ENCODE measurements around the gene BBS9. TPM values are rescaled to one million over a fixed set of nuclear protein-coding genes. Genes with fewer than 3 reads are reported as not detected.

BBS9 gene
- total and polyA plus RNA-seq, 5 experiments from 2014 or later, result 11.2 to 31.8 (median 12.7) TPM

DNA sequence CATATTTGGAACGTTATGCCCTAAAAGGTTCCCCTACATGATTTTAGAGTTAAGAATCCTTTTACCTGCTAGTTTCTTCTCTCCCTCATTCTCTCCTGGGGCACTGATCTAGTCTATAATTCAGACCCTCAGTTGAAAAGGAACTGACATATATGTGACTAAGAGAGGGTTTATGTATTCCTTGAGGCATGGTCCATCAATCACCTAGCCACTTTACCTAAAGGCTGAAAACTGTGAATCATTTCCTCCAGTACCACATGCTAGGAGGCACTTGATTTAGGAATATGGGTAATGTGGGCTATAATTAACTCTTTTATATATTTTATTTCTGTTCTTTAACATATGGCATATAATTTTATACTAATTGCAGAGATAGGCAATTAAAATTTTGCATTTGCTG, 303.5 kb downstream of the BBS9 start:
- H3K36me3 Mint-ChIP-seq, result peaks cover 0 to 16% (median 0%) of the 10 kb centered on the region in 3 donors
- POLR2A ChIA-PET, result no interaction called here
- H3K4me3 Mint-ChIP-seq, result no peak overlapping the region
- H3K27me3 Mint-ChIP-seq, result no peaks in the 10 kb centered on the region
- no peaks in the 10 kb centered on the region for H3K9me3 Mint-ChIP-seq
- ATAC-seq, result no peak
- no peak overlapping the region for H3K27ac Mint-ChIP-seq
- H3K4me1 Mint-ChIP-seq, result no peaks in the 10 kb centered on the region
- DNase-seq, result no peak

DNA sequence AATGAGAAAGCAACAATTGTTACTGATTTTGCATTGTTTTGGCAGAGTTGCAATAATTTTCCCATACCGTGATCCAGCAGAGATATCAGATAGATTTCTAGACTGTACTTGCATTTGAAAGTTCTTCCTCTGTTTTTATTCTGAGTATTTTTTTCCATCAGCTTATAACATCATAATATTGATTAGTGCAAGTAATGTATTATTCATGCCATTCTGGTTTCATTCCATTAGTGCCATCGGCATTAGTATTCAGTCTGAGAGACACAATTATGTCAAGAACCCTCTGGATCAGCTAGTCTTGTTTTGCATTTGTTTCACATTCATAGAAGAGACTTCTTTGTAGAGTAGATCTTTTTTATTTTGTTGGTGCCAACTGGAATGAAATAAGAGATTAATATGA, 304.0 kb downstream of the BBS9 start:
- DNase-seq (no peak), ATAC-seq (no peak)
- H3K27me3 Mint-ChIP-seq, result no peaks in the 10 kb centered on the region
- H3K4me1 Mint-ChIP-seq, result no peaks in the 10 kb centered on the region
- POLR2A ChIA-PET, result no interaction called here
- peaks cover 0 to 16% (median 0%) of the 10 kb centered on the region in 3 donors for H3K36me3 Mint-ChIP-seq
- no peak overlapping the region for H3K4me3 Mint-ChIP-seq
- H3K27ac Mint-ChIP-seq, result no peak overlapping the region
- no peaks in the 10 kb centered on the region for H3K9me3 Mint-ChIP-seq

DNA sequence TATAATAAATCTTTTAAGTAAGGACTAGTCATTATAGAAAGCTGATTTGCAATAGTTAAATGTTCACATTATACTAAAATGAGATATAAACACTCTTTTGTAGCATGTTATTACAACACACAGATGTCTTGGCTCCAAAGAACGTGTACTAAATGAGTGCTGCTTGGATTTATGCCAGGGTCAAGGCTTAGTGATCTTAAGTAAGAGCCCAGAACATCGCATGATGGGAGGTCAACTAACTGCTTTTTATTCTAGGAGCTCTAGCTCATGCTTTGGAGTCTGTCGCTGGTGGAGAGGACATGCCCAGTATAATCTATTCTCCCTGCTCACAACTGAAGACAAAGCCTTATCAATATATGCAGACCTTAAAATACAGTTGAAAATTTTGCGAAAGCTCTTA, 315.1 kb downstream of the BBS9 start:
- Mint-ChIP-seq H3K9me3 (peaks cover 0 to 1% (median 0%) of the 10 kb centered on the region in 9 donors), H3K4me1 (peaks cover 9 to 25% (median 16%) of the 10 kb centered on the region in 4 donors), H3K36me3 (peaks cover 0 to 2% (median 0%) of the 10 kb centered on the region in 3 donors), H3K4me3 (no peak overlapping the region), H3K27me3 (no peaks in the 10 kb centered on the region), H3K27ac (no peak overlapping the region)
- POLR2A ChIA-PET, result no interaction called here
- ATAC-seq (no peak), DNase-seq (no peak)

DNA sequence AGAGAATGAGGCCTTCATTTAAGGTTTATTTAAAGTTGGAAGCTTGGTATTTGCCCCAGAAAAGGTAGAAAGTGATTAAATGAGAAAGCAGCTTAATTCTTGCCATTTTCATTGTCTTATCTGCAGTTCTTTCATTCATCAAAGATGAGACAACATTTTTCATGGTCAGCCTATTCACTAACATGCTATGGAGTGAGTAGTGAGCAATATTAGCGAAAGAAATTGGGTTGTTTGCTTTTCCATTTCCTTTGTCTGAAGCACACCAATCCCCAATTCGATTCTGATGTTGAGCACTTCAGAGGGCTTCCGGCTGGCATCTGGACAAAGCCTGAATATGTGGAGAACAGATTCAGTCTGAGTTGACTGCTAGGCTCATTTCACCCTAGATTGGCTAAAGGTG, 317.2 kb downstream of the BBS9 start:
- ATAC-seq, result no peak
- H3K27me3 Mint-ChIP-seq, result no peaks in the 10 kb centered on the region
- no peak overlapping the region for H3K4me3 Mint-ChIP-seq
- POLR2A ChIA-PET, result no interaction called here
- DNase-seq, result no peak
- H3K36me3 Mint-ChIP-seq, result peaks cover 0 to 10% (median 9%) of the 10 kb centered on the region in 3 donors
- H3K27ac Mint-ChIP-seq, result peak overlapping the region in 1 of 10 donors; percentile 22
- H3K4me1 Mint-ChIP-seq, result peaks cover 14 to 32% (median 20%) of the 10 kb centered on the region in 4 donors
- H3K9me3 Mint-ChIP-seq, result peaks cover 0 to 11% (median 0%) of the 10 kb centered on the region in 9 donors

DNA sequence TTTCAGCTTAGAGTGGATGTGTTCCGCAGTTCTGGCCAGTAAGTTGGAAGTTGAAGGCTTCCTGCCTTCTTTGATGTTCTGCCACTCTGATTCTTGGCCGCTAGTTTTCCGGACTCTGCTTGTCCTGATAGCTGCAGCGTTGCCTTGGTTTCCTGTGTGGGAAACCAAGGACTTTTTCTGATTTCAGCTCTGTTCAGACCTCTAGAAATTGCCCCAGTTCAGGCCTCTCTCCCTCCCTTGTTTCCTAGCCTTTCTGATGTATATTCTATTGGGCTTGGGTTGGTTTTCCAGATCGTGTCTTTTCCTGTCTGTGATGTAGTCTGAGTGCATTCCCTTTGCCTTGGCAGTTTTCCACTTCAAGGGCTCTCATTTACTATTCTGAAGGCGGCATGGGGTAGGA, 318.7 kb downstream of the BBS9 start:
- no peak for DNase-seq
- POLR2A ChIA-PET, result no interaction called here
- peaks cover 0 to 11% (median 0%) of the 10 kb centered on the region in 9 donors for H3K9me3 Mint-ChIP-seq
- no peaks in the 10 kb centered on the region for H3K27me3 Mint-ChIP-seq
- H3K4me3 Mint-ChIP-seq, result no peak overlapping the region
- ATAC-seq, result no peak
- peaks cover 14 to 32% (median 20%) of the 10 kb centered on the region in 4 donors for H3K4me1 Mint-ChIP-seq
- peak overlapping the region in 3 of 10 donors; percentile 7 to 42 (median 42) for H3K27ac Mint-ChIP-seq
- peaks cover 3 to 18% (median 14%) of the 10 kb centered on the region in 3 donors for H3K36me3 Mint-ChIP-seq

DNA sequence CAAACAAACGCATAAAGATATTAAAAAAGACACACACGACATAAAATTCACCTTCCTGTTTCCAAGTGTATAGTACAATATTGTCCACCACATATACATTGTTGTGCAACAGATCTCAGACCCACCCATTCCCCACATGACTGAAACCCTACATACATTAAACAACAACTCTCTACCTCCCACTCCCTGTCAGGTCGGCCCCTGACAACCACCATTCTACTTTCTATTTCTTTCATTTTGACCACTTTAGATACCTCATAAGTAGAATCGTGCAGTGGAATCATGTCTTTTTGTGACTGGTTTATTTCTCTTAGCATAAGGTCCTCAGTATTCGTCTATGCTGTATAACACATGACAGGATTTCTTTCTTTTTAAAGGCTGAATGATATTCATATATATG, 320.5 kb downstream of the BBS9 start:
- no peak for DNase-seq
- no peaks in the 10 kb centered on the region for H3K27me3 Mint-ChIP-seq
- H3K36me3 Mint-ChIP-seq, result peaks cover 9 to 30% (median 14%) of the 10 kb centered on the region in 3 donors
- POLR2A ChIA-PET, result no interaction called here
- no peak overlapping the region for H3K4me3 Mint-ChIP-seq
- no peak overlapping the region for H3K27ac Mint-ChIP-seq
- peaks cover 14 to 32% (median 20%) of the 10 kb centered on the region in 4 donors for H3K4me1 Mint-ChIP-seq
- no peak for ATAC-seq
- peaks cover 0 to 11% (median 0%) of the 10 kb centered on the region in 9 donors for H3K9me3 Mint-ChIP-seq

DNA sequence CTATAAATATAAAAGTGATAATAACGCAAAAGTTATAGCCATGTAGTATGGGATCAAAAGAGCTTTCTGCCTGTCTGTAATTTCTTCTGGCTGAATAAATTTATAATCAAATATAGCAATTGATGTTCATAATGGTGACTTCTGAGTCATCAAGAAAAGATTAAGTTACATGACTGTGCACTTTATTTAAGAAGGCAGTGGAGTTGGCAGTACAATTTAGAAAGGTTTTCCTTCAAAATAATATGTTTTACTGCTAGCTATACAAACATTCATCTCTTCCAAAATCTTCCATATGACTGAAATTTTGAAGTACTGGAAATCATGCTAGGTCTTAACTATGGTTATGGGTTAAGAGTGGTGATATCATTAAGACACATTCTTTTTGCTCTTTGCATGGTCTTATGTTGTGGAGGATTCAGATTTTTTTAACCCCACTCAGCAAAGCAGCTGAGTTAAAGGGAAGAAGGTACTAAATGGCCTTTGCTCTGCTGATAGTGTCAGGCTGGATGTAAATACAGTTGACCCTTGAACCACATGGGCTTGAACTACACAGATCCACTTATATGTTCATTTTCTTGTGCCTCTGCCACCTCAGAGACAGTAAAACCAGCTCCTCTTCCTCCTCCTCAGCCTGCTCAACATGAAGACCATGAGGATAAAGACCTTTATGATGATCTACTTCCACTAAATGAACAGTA, 323.6 kb downstream of the BBS9 start:
- ATAC-seq (no peak), DNase-seq (no peak)
- Mint-ChIP-seq H3K9me3 (peaks cover 0 to 11% (median 0%) of the 10 kb centered on the region in 9 donors), H3K27ac (no peak overlapping the region), H3K4me3 (no peak overlapping the region), H3K27me3 (no peaks in the 10 kb centered on the region), H3K36me3 (peaks cover 9 to 33% (median 14%) of the 10 kb centered on the region in 3 donors), H3K4me1 (peaks cover 9 to 19% (median 12%) of the 10 kb centered on the region in 4 donors)
- POLR2A ChIA-PET, result no interaction called here

DNA sequence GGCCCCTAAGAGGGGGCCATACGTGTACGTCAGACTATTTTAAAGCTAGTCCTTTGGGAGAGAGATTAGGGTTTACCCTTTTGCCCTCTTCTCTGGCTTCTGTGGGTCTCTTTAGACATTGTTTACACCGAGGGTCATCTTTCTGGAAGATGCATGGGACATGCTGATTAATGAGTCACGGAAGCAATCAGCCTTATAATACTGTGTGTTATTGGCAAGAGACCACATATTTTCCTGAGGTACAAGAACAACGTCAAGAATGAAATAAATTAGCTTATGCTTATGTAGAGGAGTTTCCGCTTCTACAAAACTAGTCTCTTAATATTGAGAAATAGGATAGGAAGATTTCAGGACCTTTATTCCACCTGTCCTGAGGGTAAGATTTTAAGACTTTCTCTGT, 327.7 kb downstream of the BBS9 start:
- POLR2A ChIA-PET, result no interaction called here
- Mint-ChIP-seq H3K4me3 (no peak overlapping the region), H3K36me3 (peaks cover 4 to 21% (median 9%) of the 10 kb centered on the region in 3 donors), H3K9me3 (peaks cover 0 to 4% (median 0%) of the 10 kb centered on the region in 9 donors), H3K27me3 (no peaks in the 10 kb centered on the region), H3K4me1 (no peaks in the 10 kb centered on the region), H3K27ac (no peak overlapping the region)
- DNase-seq (no peak), ATAC-seq (no peak)

DNA sequence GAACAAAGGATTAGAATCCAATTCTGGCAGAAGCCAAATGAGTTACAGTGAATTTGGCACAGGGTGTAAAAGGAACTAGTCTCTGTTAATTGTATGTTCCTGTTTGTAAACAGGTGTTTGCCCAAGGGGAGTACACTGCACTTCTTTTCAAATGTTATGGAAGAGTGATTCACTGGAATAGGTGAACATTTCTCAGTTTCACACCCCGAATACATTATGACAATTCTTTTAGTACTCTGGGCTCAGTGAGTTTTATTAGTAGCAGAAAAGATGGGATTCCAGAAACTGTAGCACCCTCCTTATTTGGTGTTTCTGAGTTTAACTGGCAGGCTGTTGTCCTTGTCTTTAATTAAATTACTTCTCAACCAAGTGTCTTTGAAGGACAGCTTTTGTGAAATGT, 329.2 kb downstream of the BBS9 start:
- Mint-ChIP-seq H3K27ac (no peak overlapping the region), H3K9me3 (peaks cover 0 to 3% (median 0%) of the 10 kb centered on the region in 9 donors), H3K27me3 (no peaks in the 10 kb centered on the region), H3K4me1 (no peaks in the 10 kb centered on the region), H3K36me3 (peaks cover 0 to 13% (median 2%) of the 10 kb centered on the region in 3 donors), H3K4me3 (no peak overlapping the region)
- no peak for ATAC-seq
- no peak for DNase-seq
- POLR2A ChIA-PET, result interaction anchor here (0.7 kb wide), 1 partner anchor 444 kb away, joined by 3 read pairs; no protein-coding TSS in a partner anchor

DNA sequence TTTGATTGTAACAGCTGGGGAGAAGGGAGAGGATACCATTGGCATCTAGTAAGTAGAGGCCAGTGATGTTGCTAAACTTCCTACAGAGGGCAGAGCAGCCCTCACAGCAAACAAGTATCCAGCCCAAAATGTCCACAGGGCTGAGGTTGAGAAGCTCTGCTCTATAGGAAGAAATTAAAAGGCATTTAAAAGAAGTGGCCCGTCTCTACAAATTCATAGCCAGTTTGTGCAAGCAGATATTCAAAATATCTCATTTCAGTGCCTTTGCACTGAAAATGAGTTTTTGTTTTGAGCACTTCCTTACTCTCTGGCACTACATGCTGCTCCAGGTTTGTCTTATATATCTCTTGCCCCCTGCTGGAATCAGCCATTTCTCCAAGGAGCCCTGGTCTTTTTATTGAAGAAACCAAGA, 330.0 kb downstream of the BBS9 start:
- peaks cover 0 to 8% (median 0%) of the 10 kb centered on the region in 3 donors for H3K36me3 Mint-ChIP-seq
- POLR2A ChIA-PET, result interaction anchor here (0.7 kb wide), 1 partner anchor 443 kb away, joined by 3 read pairs; no protein-coding TSS in a partner anchor
- H3K27ac Mint-ChIP-seq, result no peak overlapping the region
- no peaks in the 10 kb centered on the region for H3K4me1 Mint-ChIP-seq
- peaks cover 0 to 3% (median 0%) of the 10 kb centered on the region in 9 donors for H3K9me3 Mint-ChIP-seq
- H3K4me3 Mint-ChIP-seq, result no peak overlapping the region
- no peaks in the 10 kb centered on the region for H3K27me3 Mint-ChIP-seq
- ATAC-seq (no peak), DNase-seq (no peak)

DNA sequence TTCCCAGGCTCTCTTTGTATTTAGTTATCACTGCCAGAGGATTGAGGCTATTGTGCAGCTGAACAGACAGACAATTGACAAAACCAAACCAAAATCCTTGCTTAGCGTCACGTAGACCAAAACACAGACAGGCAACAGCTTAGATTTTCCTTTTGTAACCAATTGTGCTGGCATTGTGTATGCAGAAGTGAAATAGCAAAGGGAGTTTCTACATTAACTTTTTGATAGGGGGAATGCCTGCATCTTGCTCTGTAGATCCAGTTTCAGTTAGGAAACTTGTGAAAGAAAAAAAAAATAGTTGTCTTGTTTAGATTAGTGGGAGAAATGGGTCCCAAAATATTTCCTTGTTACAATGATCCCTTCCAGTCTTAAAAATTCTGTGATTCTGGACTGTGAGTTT, 333.8 kb downstream of the BBS9 start:
- H3K4me1 Mint-ChIP-seq, result no peaks in the 10 kb centered on the region
- no peaks in the 10 kb centered on the region for H3K27me3 Mint-ChIP-seq
- no peak overlapping the region for H3K4me3 Mint-ChIP-seq
- no peak overlapping the region for H3K27ac Mint-ChIP-seq
- ATAC-seq (no peak), DNase-seq (no peak)
- POLR2A ChIA-PET, result no interaction called here
- H3K36me3 Mint-ChIP-seq, result peaks cover 5 to 19% (median 16%) of the 10 kb centered on the region in 3 donors
- peaks cover 0 to 17% (median 7%) of the 10 kb centered on the region in 9 donors for H3K9me3 Mint-ChIP-seq

DNA sequence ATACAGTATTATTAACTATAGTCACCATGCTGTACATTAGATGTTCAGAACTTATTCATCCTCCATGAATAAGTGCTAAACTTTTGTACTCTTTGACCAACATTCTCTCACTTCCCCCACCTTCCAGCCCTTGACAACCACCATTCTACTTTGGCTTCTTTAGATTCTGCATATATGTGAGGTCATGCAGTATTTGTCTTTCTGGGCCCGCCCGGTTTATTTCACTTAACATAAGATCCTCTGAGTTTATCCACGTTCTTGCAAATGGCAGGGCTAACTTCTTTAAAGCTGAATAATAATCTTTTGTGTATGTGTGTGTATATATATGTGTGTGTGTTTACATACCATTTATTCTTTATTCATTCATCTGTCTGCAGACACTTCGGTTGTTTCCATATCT, 336.8 kb downstream of the BBS9 start:
- no peaks in the 10 kb centered on the region for H3K4me1 Mint-ChIP-seq
- peaks cover 12 to 39% (median 26%) of the 10 kb centered on the region in 3 donors for H3K36me3 Mint-ChIP-seq
- ATAC-seq, result no peak
- H3K27ac Mint-ChIP-seq, result no peak overlapping the region
- DNase-seq, result no peak
- peaks cover 0 to 19% (median 9%) of the 10 kb centered on the region in 9 donors for H3K9me3 Mint-ChIP-seq
- POLR2A ChIA-PET, result no interaction called here
- H3K4me3 Mint-ChIP-seq, result no peak overlapping the region
- no peaks in the 10 kb centered on the region for H3K27me3 Mint-ChIP-seq

DNA sequence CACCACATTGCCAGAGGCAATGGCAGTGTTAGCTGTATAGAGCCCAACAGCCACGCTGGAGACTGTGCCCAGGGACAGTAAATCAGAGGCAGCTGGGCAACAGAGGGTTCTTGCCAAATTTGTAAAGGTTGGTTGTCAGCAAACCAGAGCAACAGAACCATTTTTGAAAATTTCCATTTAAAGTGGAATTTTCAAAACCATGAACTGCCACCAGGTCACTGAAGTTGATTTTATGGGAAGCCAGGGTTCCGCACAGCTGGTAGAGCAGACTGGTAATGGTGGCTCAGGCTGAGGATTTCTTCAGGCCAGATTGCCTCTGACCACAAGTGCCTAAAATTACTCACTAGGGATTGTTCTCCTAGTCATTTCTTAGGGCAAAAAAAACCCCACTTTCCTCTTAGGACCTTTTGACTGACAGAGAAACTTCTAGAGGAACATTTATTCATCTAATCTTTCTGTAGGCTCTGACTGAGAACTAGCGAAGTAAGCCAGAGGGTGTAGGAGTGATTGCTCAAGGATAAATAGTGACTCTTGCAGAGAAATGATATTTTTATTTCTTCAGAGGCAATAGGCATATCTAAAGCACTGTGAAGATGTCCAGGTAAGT, 342.4 kb downstream of the BBS9 start:
- ATAC-seq (no peak), DNase-seq (no peak)
- H3K27me3 Mint-ChIP-seq, result no peaks in the 10 kb centered on the region
- H3K4me3 Mint-ChIP-seq, result no peak overlapping the region
- peaks cover 0 to 1% (median 0%) of the 10 kb centered on the region in 4 donors for H3K4me1 Mint-ChIP-seq
- POLR2A ChIA-PET, result no interaction called here
- peak overlapping the region in 1 of 10 donors; percentile 45 for H3K27ac Mint-ChIP-seq
- H3K36me3 Mint-ChIP-seq, result peaks cover 16 to 40% (median 22%) of the 10 kb centered on the region in 3 donors
- H3K9me3 Mint-ChIP-seq, result peaks cover 0 to 18% (median 7%) of the 10 kb centered on the region in 9 donors

Measured in naive thymus-derived CD8-positive, alpha-beta T cell (primary cell).